Esophagus muscularis mucosa (tissue), 3 donors: ENCODE results near the gene KCNH4.

ENCODE experiments used
- POLR2AphosphoS5 ChIP-seq, 2 donors: sonication (generic); formaldehyde crosslinking; IDR thresholded peaks; one replicate each; pipeline ENCODE4 v1.6.1; 2017; ENCODE audit warnings: antibody characterized with exemption in 2 of 2
- TF ChIP-seq, protein P1 (sequence below), 3 experiments: fragments of 200-600 bp in 2 of 3; fragments of 450-650 bp in 1 of 3; sonication (generic) in 2 of 3; IDR thresholded peaks; one replicate each; pipeline ENCODE4 v1.5.1; 2017 to 2019; ENCODE audit warnings: antibody characterized with exemption in 3 of 3, mild to moderate bottlenecking in 2 of 3, moderate library complexity in 1 of 3

DNA sequence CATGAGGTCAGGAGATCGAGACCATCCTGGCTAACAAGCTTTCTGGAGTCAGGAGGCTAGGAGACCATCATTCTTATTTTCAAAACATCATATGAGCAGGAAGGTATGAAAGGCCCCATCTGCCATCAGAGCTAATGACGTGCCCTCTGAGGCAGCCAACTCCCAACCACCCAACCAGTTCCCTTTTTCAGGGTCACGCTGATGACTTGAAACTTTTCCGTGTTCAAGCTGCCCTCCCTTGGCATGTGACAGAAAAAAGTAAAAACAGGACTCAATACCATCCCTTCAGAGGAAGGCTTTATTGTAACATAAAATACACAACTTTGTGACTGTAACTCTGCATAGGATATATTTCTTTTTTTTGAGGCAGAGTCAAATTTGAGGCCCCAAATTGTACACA is 18.0 kb upstream of the KCNH4 start:
- TF ChIP-seq POLR2AphosphoS5 (IDR thresholded peaks at IDR 0.05): no peak
- TF ChIP-seq, protein P1, sequence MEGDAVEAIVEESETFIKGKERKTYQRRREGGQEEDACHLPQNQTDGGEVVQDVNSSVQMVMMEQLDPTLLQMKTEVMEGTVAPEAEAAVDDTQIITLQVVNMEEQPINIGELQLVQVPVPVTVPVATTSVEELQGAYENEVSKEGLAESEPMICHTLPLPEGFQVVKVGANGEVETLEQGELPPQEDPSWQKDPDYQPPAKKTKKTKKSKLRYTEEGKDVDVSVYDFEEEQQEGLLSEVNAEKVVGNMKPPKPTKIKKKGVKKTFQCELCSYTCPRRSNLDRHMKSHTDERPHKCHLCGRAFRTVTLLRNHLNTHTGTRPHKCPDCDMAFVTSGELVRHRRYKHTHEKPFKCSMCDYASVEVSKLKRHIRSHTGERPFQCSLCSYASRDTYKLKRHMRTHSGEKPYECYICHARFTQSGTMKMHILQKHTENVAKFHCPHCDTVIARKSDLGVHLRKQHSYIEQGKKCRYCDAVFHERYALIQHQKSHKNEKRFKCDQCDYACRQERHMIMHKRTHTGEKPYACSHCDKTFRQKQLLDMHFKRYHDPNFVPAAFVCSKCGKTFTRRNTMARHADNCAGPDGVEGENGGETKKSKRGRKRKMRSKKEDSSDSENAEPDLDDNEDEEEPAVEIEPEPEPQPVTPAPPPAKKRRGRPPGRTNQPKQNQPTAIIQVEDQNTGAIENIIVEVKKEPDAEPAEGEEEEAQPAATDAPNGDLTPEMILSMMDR (IDR thresholded peaks at IDR 0.05): no peak
